HEK293 (cell line): ENCODE measurements around the gene LRRTM4.

Experiments
- CTCF ChIA-PET: fragments of 350-600 bp; formaldehyde crosslinking; extraction: SDS; loops from one replicate; lab custom pipeline; 2021; ENCODE audit warnings: antibody characterized with exemption; lab: Yijun Ruan, JAX
- POLR2A ChIA-PET: fragments of 300-600 bp; formaldehyde crosslinking; extraction: SDS; loops from one replicate; lab custom pipeline; 2020; ENCODE audit warnings: antibody characterized with exemption, inconsistent platforms; lab: Yijun Ruan, JAX
- H3K27ac ChIP-seq: fragments of 200-500 bp; sonication (Bioruptor generic); 2 replicates; pipeline ENCODE4 v1.5.1; 2014; ENCODE audit warnings: low read depth, low read length, control low read depth, inconsistent platforms; ENCODE audit errors: extremely low read depth
- H3K36me3 ChIP-seq, 2 experiments: fragments of 200-500 bp in 1 of 2; sonication (Bioruptor generic) in 1 of 2; 1 replicate in 1 of 2; 2 replicates in 1 of 2; pipeline ENCODE4 v1.5.1; 2014 to 2017; ENCODE audit warnings: inconsistent platforms in 2 of 2, low read length in 2 of 2; ENCODE audit not compliant: control insufficient read depth in 2 of 2, insufficient read depth in 1 of 2
- H3K4me1 ChIP-seq: fragments of 200-500 bp; sonication (Bioruptor generic); 2 replicates; pipeline ENCODE4 v1.5.1; 2014; ENCODE audit warnings: mild to moderate bottlenecking, low read length, inconsistent platforms; ENCODE audit not compliant: control insufficient read depth, insufficient read depth
- H3K4me3 ChIP-seq: 2 replicates; pipeline ENCODE4 v1.5.1; 2011; ENCODE audit warnings: low read depth, mild to moderate bottlenecking, control low read depth, low read length, moderate library complexity
- H3K9me3 ChIP-seq: fragments of 200-500 bp; sonication (Bioruptor generic); 2 replicates; pipeline ENCODE4 v1.5.1; 2014; ENCODE audit warnings: low read depth, low read length, inconsistent platforms; ENCODE audit not compliant: control insufficient read depth, insufficient read depth
- GFI1B ChIP-seq: fragments of 450-650 bp; formaldehyde crosslinking; IDR thresholded peaks from 2 replicates; pipeline ENCODE4 v1.5.1; 2016; ENCODE audit warnings: missing biosample characterization, missing genetic modification characterization
- GLI2 ChIP-seq: fragments of 450-650 bp; formaldehyde crosslinking; IDR thresholded peaks from 2 replicates; pipeline ENCODE4; 2017; ENCODE audit warnings: missing biosample characterization, missing genetic modification characterization, low read depth, borderline replicate concordance
- HOXA7 ChIP-seq: sonication (generic); formaldehyde crosslinking; IDR thresholded peaks from 2 replicates; pipeline ENCODE4 v1.8.1; 2022; ENCODE audit warnings: missing genetic modification reagents, borderline replicate concordance
- IKZF3 ChIP-seq: fragments of 450-650 bp; IDR thresholded peaks from 2 replicates; pipeline ENCODE4 v1.5.0; 2018; ENCODE audit warnings: missing biosample characterization, mild to moderate bottlenecking, missing genetic modification characterization, moderate library complexity
- OVOL3 ChIP-seq: fragments of 450-650 bp; formaldehyde crosslinking; IDR thresholded peaks from 2 replicates; pipeline ENCODE4 v1.5.1; 2016; ENCODE audit warnings: missing biosample characterization, missing genetic modification characterization
- ZBTB1 ChIP-seq: fragments of 450-650 bp; formaldehyde crosslinking; IDR thresholded peaks from 2 replicates; pipeline ENCODE4 v1.5.1; 2016; ENCODE audit warnings: missing biosample characterization, missing genetic modification characterization
- ZBTB17 ChIP-seq: fragments of 450-650 bp; formaldehyde crosslinking; IDR thresholded peaks from 2 replicates; pipeline ENCODE4 v1.5.1; 2016; ENCODE audit warnings: missing biosample characterization, missing genetic modification characterization
- ZEB2 ChIP-seq: fragments of 450-650 bp; formaldehyde crosslinking; IDR thresholded peaks from 2 replicates; pipeline ENCODE4 v1.5.1; 2016; ENCODE audit warnings: missing biosample characterization, missing genetic modification characterization
- ZFHX2 ChIP-seq: fragments of 450-650 bp; formaldehyde crosslinking; conservative IDR thresholded peaks from 2 replicates; pipeline ENCODE4 v1.5.1; 2016; ENCODE audit warnings: missing biosample characterization, missing genetic modification characterization
- ZNF114 ChIP-seq: fragments of 450-650 bp; formaldehyde crosslinking; IDR thresholded peaks from 2 replicates; pipeline ENCODE4 v1.5.0; 2017; ENCODE audit warnings: missing biosample characterization, missing genetic modification characterization
- ZNF155 ChIP-seq: fragments of 450-650 bp; formaldehyde crosslinking; IDR thresholded peaks from 2 replicates; pipeline ENCODE4 v1.5.1; 2016; ENCODE audit warnings: missing biosample characterization, missing genetic modification characterization
- ZNF473 ChIP-seq: fragments of 450-650 bp; formaldehyde crosslinking; IDR thresholded peaks from 2 replicates; pipeline ENCODE4 v1.5.1; 2017; ENCODE audit warnings: missing biosample characterization, missing genetic modification characterization
- ZNF571 ChIP-seq: fragments of 450-650 bp; formaldehyde crosslinking; IDR thresholded peaks from 2 replicates; pipeline ENCODE4 v1.5.0; 2017; ENCODE audit warnings: missing biosample characterization, missing genetic modification characterization
- ZNF629 ChIP-seq: fragments of 450-650 bp; formaldehyde crosslinking; IDR thresholded peaks from 2 replicates; pipeline ENCODE4 v1.5.1; 2017; ENCODE audit warnings: missing biosample characterization, missing genetic modification characterization
- ZNF660 ChIP-seq: fragments of 450-650 bp; IDR thresholded peaks from 2 replicates; pipeline ENCODE4 v1.5.1; 2018; ENCODE audit warnings: missing biosample characterization, mild to moderate bottlenecking, missing genetic modification characterization
- ZNF664 ChIP-seq: fragments of 450-650 bp; formaldehyde crosslinking; IDR thresholded peaks from 2 replicates; pipeline ENCODE4 v1.5.1; 2016; ENCODE audit warnings: missing biosample characterization, missing genetic modification characterization
- ZNF785 ChIP-seq: fragments of 450-650 bp; formaldehyde crosslinking; IDR thresholded peaks from 2 replicates; pipeline ENCODE4 v1.5.1; 2016; ENCODE audit warnings: missing biosample characterization, missing genetic modification characterization
- TF ChIP-seq, protein P1 (sequence below): fragments of 450-650 bp; formaldehyde crosslinking; conservative IDR thresholded peaks from 2 replicates; pipeline ENCODE4 v1.5.1; 2016; ENCODE audit warnings: low read depth, missing biosample characterization, missing genetic modification characterization
- TF ChIP-seq, protein P2 (sequence below): fragments of 450-650 bp; formaldehyde crosslinking; IDR thresholded peaks from 2 replicates; pipeline ENCODE4 v1.5.1; 2017; ENCODE audit warnings: missing biosample characterization, missing genetic modification characterization
- TF ChIP-seq, protein P3 (sequence below): fragments of 450-650 bp; formaldehyde crosslinking; IDR thresholded peaks from 2 replicates; pipeline ENCODE4 v1.5.1; 2016; ENCODE audit warnings: missing biosample characterization, missing genetic modification characterization
- TF ChIP-seq, protein P4 (sequence below): fragments of 450-650 bp; formaldehyde crosslinking; IDR thresholded peaks from 2 replicates; pipeline ENCODE4 v1.5.1; 2017; ENCODE audit warnings: missing biosample characterization, missing genetic modification characterization
- TF ChIP-seq, protein P5 (sequence below): fragments of 450-650 bp; formaldehyde crosslinking; IDR thresholded peaks from 2 replicates; pipeline ENCODE4 v1.5.1; 2016; ENCODE audit warnings: missing biosample characterization, missing genetic modification characterization

The LRRTM4 gene

DNA sequence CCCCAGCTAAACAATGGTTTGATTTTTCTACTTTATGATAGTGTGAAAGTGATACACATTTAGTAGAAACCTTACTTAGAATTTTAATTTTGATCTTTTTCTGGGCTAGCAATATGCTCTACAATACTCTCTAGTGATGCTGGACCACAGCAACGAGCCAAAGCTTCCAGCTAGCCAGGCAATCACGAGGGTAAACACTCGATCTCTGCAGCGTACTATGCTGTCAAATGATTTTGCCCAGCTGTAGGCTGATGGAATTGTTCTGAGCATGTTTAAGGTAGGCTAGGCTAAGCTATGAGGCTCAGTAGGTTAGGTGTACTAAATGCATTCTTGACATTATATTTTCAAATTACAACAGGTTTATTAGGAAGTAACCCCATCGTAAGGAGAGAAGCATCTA lies 207.5 kb downstream of the LRRTM4 start:
- ChIA-PET CTCF (no interaction called here), POLR2A (no interaction called here)
- Histone ChIP-seq H3K4me1 (no peaks in the 10 kb centered on the region), H3K36me3 (no peaks in the 10 kb centered on the region), H3K4me3 (no peak overlapping the region), H3K9me3 (no peaks in the 10 kb centered on the region), H3K27ac (no peak overlapping the region)
- TF ChIP-seq ZNF155 (tag by site-specific recombination) (no peak), ZBTB17 (no peak), ZNF660 (no peak), ZNF629 (no peak), ZNF114 (no peak), ZFHX2 (tag by site-specific recombination) (no peak)
- TF ChIP-seq, protein P1, sequence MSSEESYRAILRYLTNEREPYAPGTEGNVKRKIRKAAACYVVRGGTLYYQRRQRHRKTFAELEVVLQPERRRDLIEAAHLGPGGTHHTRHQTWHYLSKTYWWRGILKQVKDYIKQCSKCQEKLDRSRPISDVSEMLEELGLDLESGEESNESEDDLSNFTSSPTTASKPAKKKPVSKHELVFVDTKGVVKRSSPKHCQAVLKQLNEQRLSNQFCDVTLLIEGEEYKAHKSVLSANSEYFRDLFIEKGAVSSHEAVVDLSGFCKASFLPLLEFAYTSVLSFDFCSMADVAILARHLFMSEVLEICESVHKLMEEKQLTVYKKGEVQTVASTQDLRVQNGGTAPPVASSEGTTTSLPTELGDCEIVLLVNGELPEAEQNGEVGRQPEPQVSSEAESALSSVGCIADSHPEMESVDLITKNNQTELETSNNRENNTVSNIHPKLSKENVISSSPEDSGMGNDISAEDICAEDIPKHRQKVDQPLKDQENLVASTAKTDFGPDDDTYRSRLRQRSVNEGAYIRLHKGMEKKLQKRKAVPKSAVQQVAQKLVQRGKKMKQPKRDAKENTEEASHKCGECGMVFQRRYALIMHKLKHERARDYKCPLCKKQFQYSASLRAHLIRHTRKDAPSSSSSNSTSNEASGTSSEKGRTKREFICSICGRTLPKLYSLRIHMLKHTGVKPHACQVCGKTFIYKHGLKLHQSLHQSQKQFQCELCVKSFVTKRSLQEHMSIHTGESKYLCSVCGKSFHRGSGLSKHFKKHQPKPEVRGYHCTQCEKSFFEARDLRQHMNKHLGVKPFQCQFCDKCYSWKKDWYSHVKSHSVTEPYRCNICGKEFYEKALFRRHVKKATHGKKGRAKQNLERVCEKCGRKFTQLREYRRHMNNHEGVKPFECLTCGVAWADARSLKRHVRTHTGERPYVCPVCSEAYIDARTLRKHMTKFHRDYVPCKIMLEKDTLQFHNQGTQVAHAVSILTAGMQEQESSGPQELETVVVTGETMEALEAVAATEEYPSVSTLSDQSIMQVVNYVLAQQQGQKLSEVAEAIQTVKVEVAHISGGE (tag by site-specific recombination), result no peak
- TF ChIP-seq, protein P2, sequence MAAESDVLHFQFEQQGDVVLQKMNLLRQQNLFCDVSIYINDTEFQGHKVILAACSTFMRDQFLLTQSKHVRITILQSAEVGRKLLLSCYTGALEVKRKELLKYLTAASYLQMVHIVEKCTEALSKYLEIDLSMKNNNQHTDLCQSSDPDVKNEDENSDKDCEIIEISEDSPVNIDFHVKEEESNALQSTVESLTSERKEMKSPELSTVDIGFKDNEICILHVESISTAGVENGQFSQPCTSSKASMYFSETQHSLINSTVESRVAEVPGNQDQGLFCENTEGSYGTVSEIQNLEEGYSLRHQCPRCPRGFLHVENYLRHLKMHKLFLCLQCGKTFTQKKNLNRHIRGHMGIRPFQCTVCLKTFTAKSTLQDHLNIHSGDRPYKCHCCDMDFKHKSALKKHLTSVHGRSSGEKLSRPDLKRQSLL (tag by site-specific recombination), result no peak

DNA sequence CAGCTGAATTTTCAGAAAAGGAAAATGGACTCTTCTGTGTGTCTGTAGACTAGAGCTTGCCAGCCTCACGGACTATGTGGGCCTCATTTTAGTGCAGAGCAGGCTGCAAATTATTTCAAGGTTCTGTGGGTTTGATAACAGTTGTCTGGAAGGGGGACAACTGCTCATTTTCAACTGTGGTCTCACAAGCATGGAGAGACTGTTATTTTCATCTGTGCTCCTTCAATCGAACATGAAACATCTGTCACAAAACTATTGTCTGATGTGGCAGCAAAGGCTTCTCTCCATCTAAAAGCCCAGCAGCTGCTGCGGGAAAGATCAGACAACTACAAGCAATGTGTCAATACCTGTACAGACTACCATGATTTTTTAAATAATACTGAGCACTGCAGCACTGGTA lies 211.8 kb downstream of the LRRTM4 start:
- ChIA-PET CTCF (no interaction called here), POLR2A (no interaction called here)
- Histone ChIP-seq H3K4me1 (no peaks in the 10 kb centered on the region), H3K27ac (no peak overlapping the region), H3K36me3 (no peaks in the 10 kb centered on the region), H3K9me3 (no peaks in the 10 kb centered on the region), H3K4me3 (no peak overlapping the region)
- TF ChIP-seq ZNF571 (tag by site-specific recombination) (no peak), IKZF3 (tag by site-specific recombination) (no peak), ZEB2 (tag by site-specific recombination) (no peak), ZNF664 (tag by site-specific recombination) (no peak), ZNF473 (tag by site-specific recombination) (no peak), ZFHX2 (tag by site-specific recombination) (no peak), GLI2 (tag by site-specific recombination) (no peak), GFI1B (tag by site-specific recombination) (no peak), OVOL3 (no peak), HOXA7 (no peak), ZNF785 (tag by site-specific recombination) (no peak), ZBTB1 (no peak)
- TF ChIP-seq, protein P3, sequence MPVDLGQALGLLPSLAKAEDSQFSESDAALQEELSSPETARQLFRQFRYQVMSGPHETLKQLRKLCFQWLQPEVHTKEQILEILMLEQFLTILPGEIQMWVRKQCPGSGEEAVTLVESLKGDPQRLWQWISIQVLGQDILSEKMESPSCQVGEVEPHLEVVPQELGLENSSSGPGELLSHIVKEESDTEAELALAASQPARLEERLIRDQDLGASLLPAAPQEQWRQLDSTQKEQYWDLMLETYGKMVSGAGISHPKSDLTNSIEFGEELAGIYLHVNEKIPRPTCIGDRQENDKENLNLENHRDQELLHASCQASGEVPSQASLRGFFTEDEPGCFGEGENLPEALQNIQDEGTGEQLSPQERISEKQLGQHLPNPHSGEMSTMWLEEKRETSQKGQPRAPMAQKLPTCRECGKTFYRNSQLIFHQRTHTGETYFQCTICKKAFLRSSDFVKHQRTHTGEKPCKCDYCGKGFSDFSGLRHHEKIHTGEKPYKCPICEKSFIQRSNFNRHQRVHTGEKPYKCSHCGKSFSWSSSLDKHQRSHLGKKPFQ (tag by site-specific recombination), result no peak
- TF ChIP-seq, protein P4, sequence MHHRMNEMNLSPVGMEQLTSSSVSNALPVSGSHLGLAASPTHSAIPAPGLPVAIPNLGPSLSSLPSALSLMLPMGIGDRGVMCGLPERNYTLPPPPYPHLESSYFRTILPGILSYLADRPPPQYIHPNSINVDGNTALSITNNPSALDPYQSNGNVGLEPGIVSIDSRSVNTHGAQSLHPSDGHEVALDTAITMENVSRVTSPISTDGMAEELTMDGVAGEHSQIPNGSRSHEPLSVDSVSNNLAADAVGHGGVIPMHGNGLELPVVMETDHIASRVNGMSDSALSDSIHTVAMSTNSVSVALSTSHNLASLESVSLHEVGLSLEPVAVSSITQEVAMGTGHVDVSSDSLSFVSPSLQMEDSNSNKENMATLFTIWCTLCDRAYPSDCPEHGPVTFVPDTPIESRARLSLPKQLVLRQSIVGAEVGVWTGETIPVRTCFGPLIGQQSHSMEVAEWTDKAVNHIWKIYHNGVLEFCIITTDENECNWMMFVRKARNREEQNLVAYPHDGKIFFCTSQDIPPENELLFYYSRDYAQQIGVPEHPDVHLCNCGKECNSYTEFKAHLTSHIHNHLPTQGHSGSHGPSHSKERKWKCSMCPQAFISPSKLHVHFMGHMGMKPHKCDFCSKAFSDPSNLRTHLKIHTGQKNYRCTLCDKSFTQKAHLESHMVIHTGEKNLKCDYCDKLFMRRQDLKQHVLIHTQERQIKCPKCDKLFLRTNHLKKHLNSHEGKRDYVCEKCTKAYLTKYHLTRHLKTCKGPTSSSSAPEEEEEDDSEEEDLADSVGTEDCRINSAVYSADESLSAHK (tag by site-specific recombination), result no peak
- TF ChIP-seq, protein P5, sequence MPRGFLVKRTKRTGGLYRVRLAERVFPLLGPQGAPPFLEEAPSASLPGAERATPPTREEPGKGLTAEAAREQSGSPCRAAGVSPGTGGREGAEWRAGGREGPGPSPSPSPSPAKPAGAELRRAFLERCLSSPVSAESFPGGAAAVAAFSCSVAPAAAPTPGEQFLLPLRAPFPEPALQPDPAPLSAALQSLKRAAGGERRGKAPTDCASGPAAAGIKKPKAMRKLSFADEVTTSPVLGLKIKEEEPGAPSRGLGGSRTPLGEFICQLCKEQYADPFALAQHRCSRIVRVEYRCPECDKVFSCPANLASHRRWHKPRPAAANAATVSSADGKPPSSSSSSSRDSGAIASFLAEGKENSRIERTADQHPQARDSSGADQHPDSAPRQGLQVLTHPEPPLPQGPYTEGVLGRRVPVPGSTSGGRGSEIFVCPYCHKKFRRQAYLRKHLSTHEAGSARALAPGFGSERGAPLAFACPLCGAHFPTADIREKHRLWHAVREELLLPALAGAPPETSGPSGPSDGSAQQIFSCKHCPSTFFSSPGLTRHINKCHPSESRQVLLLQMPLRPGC, result no peak
